MG63 (cell line): Measurements from ENCODE around the gene TSGA10. TPM values are rescaled to one million over a fixed set of nuclear protein-coding genes. Genes with fewer than 3 reads are reported as not detected.
"Not testable (repeated sequence)": the region's sequence is repeated elsewhere in the genome, so short reads cannot be mapped to it uniquely, and the experiment has no call there.

Source experiments
- DNase-seq: peaks from one replicate; pipeline ENCODE4 v3.0.0-alpha.2; 2020
- H3K27me3 ChIP-seq: fragments of 250-450 bp; sonication (Bioruptor Pico); 2 replicates; pipeline ENCODE4 v1.5.1; 2020; ENCODE audit warnings: mild to moderate bottlenecking, moderate library complexity
- H3K36me3 ChIP-seq: fragments of 250-450 bp; sonication (Bioruptor Pico); 2 replicates; pipeline ENCODE4 v1.5.1; 2020; ENCODE audit warnings: mild to moderate bottlenecking, moderate library complexity
- H3K4me3 ChIP-seq: fragments of 250-450 bp; sonication (Bioruptor Pico); 2 replicates; pipeline ENCODE4 v1.5.1; 2020; ENCODE audit warnings: mild to moderate bottlenecking, moderate library complexity
- H3K9me3 ChIP-seq: fragments of 250-450 bp; sonication (Bioruptor Pico); 2 replicates; pipeline ENCODE4 v1.5.1; 2020; ENCODE audit warnings: mild to moderate bottlenecking, moderate library complexity
- total RNA-seq: library from RNA; depleted of rRNA; stranded (reverse); fragments of >200 nt; shearing (Covaris generic); gene quantifications from 2 replicates; pipeline ENCODE4 v1.2.3, GENCODE V29; 2014; ENCODE audit warnings: low replicate concordance

Gene TSGA10
- total RNA-seq, 1 experiment from 2014 or later, result not detected

- DNase-seq, result no peak
- Histone ChIP-seq H3K4me3 (no peak overlapping the region), H3K27me3 (peaks cover 6% of the 10 kb centered on the region), H3K9me3 (no peaks in the 10 kb centered on the region), H3K36me3 (no peaks in the 10 kb centered on the region)
Measured at GRCh38 chr2:99032786-99033185, 122.0 kb downstream of the TSGA10 start.

GRCh38 chr2:99032001-99032400 is 122.7 kb downstream of the TSGA10 start:
- Histone ChIP-seq H3K9me3 (no peaks in the 10 kb centered on the region), H3K4me3 (no peak overlapping the region), H3K27me3 (peaks cover 6% of the 10 kb centered on the region), H3K36me3 (no peaks in the 10 kb centered on the region)
- no peak for DNase-seq

- Histone ChIP-seq H3K4me3 (no peak overlapping the region), H3K27me3 (peaks cover 6% of the 10 kb centered on the region), H3K36me3 (no peaks in the 10 kb centered on the region), H3K9me3 (no peaks in the 10 kb centered on the region)
- no peak for DNase-seq
Measured at GRCh38 chr2:99031481-99031880, 123.3 kb downstream of the TSGA10 start.

- no peaks in the 10 kb centered on the region for H3K9me3 ChIP-seq
- no peak overlapping the region for H3K4me3 ChIP-seq
- DNase-seq, result no peak
- no peaks in the 10 kb centered on the region for H3K36me3 ChIP-seq
- H3K27me3 ChIP-seq, result no peaks in the 10 kb centered on the region; the same call in 1 of the 2 replicates
Measured at GRCh38 chr2:99028558-99028957, 126.2 kb downstream of the TSGA10 start.

GRCh38 chr2:99027856-99028255 is 126.9 kb downstream of the TSGA10 start:
- Histone ChIP-seq H3K4me3 (no peak overlapping the region), H3K36me3 (no peaks in the 10 kb centered on the region)
- DNase-seq, result no peak

GRCh38 chr2:99000708-99001107 is 154.0 kb downstream of the TSGA10 start:
- Histone ChIP-seq H3K9me3 (no peaks in the 10 kb centered on the region), H3K27me3 (no peaks in the 10 kb centered on the region; the same call in 1 of the 2 replicates), H3K4me3 (no peak overlapping the region), H3K36me3 (no peaks in the 10 kb centered on the region)
- no peak for DNase-seq

More at GRCh38 chr2:99027856-99028255, 126.9 kb downstream of the TSGA10 start:
- H3K27me3 ChIP-seq, result no peaks in the 10 kb centered on the region; the same call in 1 of the 2 replicates
- H3K9me3 ChIP-seq, result no peaks in the 10 kb centered on the region

GRCh38 chr2:98988695-98989094 is 166.0 kb downstream of the TSGA10 start:
- H3K4me3 ChIP-seq, H3K36me3 ChIP-seq, H3K27me3 ChIP-seq, H3K9me3 ChIP-seq, DNase-seq: not testable (repeated sequence)

- DNase-seq, result no peak
Measured at GRCh38 chr2:98985905-98986666, 168.7 kb downstream of the TSGA10 start.

GRCh38 chr2:98975611-98976010 is 179.1 kb downstream of the TSGA10 start:
- H3K4me3 ChIP-seq, result no peak overlapping the region
- H3K9me3 ChIP-seq, result peaks cover 5% of the 10 kb centered on the region
- no peaks in the 10 kb centered on the region for H3K36me3 ChIP-seq
- no peaks in the 10 kb centered on the region for H3K27me3 ChIP-seq
- no peak for DNase-seq

More at GRCh38 chr2:98985905-98986666, 168.7 kb downstream of the TSGA10 start:
- Histone ChIP-seq H3K9me3 (no peaks in the 10 kb centered on the region), H3K27me3 (peaks cover 2% of the 10 kb centered on the region; the same call in 1 of the 2 replicates), H3K4me3 (no peak overlapping the region), H3K36me3 (no peaks in the 10 kb centered on the region)

- Histone ChIP-seq H3K9me3 (peaks cover 6% of the 10 kb centered on the region), H3K4me3 (no peak overlapping the region), H3K36me3 (no peaks in the 10 kb centered on the region), H3K27me3 (no peaks in the 10 kb centered on the region)
- DNase-seq, result no peak
Measured at GRCh38 chr2:98972582-98973167, 182.1 kb downstream of the TSGA10 start.

- no peak for DNase-seq
- Histone ChIP-seq H3K36me3 (no peaks in the 10 kb centered on the region), H3K9me3 (no peaks in the 10 kb centered on the region), H3K27me3 (peaks cover 8% of the 10 kb centered on the region; the same call in 1 of the 2 replicates), H3K4me3 (no peak overlapping the region)
Measured at GRCh38 chr2:98959810-98960507, 194.8 kb downstream of the TSGA10 start.

- no peaks in the 10 kb centered on the region for H3K9me3 ChIP-seq
- H3K4me3 ChIP-seq, result no peak overlapping the region
- H3K27me3 ChIP-seq, result peaks cover 12% of the 10 kb centered on the region
- no peak for DNase-seq
- H3K36me3 ChIP-seq, result no peaks in the 10 kb centered on the region
Measured at GRCh38 chr2:98952966-98953365, 201.8 kb downstream of the TSGA10 start.

- H3K36me3 ChIP-seq, result no peaks in the 10 kb centered on the region
- no peaks in the 10 kb centered on the region for H3K9me3 ChIP-seq
- no peak overlapping the region for H3K4me3 ChIP-seq
- no peak for DNase-seq
- H3K27me3 ChIP-seq, result peaks cover 3% of the 10 kb centered on the region
Measured at GRCh38 chr2:98948956-98949739, 205.6 kb downstream of the TSGA10 start.

- no peak overlapping the region for H3K4me3 ChIP-seq
- H3K27me3 ChIP-seq, result peaks cover 3% of the 10 kb centered on the region
- H3K36me3 ChIP-seq, result no peaks in the 10 kb centered on the region
- no peak for DNase-seq
- H3K9me3 ChIP-seq, result no peaks in the 10 kb centered on the region
Measured at GRCh38 chr2:98947554-98947953, 207.2 kb downstream of the TSGA10 start.
